CD8-positive, alpha-beta memory T cell (primary cell): ENCODE results near the gene RNASET2. TPM values are rescaled to one million over a fixed set of nuclear protein-coding genes. Genes with fewer than 3 reads are reported as not detected.

Source experiments
- CTCF ChIA-PET: fragments of 350-600 bp; sonication (Branson Sonifier 250); formaldehyde crosslinking; loops from one replicate; lab custom pipeline; 2021; ENCODE audit warnings: antibody characterized with exemption; lab: Charles Lee
- POLR2A ChIA-PET: fragments of 350-600 bp; sonication (Branson Sonifier 250); formaldehyde crosslinking; loops from one replicate; lab custom pipeline; 2021; ENCODE audit warnings: antibody characterized with exemption; lab: Charles Lee
- DNase-seq, 5 donors: peaks; one replicate each; pipeline versions ENCODE4 v3.0.0 to v3.0.0-alpha.2; 2020 to 2022; ENCODE audit warnings: mixed read lengths in 1 of 5
- H3K27ac ChIP-seq: one replicate; pipeline ENCODE4 v1.7.0; 2013; ENCODE audit warnings: low read depth, mild to moderate bottlenecking, low read length, moderate library complexity
- H3K27me3 ChIP-seq: 2 replicates; pipeline ENCODE4 v1.7.0; 2013; ENCODE audit warnings: low read length, mild to moderate bottlenecking; ENCODE audit not compliant: insufficient read depth, poor library complexity, severe bottlenecking
- H3K36me3 ChIP-seq: 2 replicates; pipeline ENCODE4 v1.7.0; 2013; ENCODE audit warnings: mild to moderate bottlenecking, low read length, moderate library complexity; ENCODE audit not compliant: insufficient read depth
- H3K4me1 ChIP-seq: 2 replicates; pipeline ENCODE4 v1.7.0; 2013; ENCODE audit warnings: mild to moderate bottlenecking, low read length, moderate library complexity; ENCODE audit not compliant: insufficient read depth
- H3K4me3 ChIP-seq: 2 replicates; pipeline ENCODE4 v1.7.0; 2013; ENCODE audit warnings: mild to moderate bottlenecking, low read length
- H3K9me3 ChIP-seq: 2 replicates; pipeline ENCODE4 v1.7.0; 2013; ENCODE audit warnings: mild to moderate bottlenecking, low read length
- H3K27ac Mint-ChIP-seq, 8 donors: one replicate each; pipeline ENCODE4 v1.8.0; 2020 to 2021; ENCODE audit warnings: mixed read lengths in 8 of 8, mild to moderate bottlenecking in 6 of 8, inconsistent platforms in 3 of 8, moderate library complexity in 3 of 8
- H3K27me3 Mint-ChIP-seq, 2 donors: one replicate each; pipeline ENCODE4 v1.8.0; 2020 to 2021; ENCODE audit warnings: mixed read lengths in 2 of 2, mild to moderate bottlenecking in 1 of 2, moderate library complexity in 1 of 2
- H3K36me3 Mint-ChIP-seq, 3 donors: one replicate each; pipeline ENCODE4 v1.8.0; 2020 to 2021; ENCODE audit warnings: mixed read lengths in 3 of 3, inconsistent platforms in 1 of 3, mild to moderate bottlenecking in 1 of 3
- H3K4me1 Mint-ChIP-seq, 3 donors: one replicate each; pipeline ENCODE4 v1.8.0; 2020 to 2021; ENCODE audit warnings: mixed read lengths in 3 of 3, inconsistent platforms in 1 of 3, mild to moderate bottlenecking in 1 of 3
- H3K4me3 Mint-ChIP-seq, 7 donors: one replicate each; pipeline ENCODE4 v1.8.0; 2020 to 2021; ENCODE audit warnings: mixed read lengths in 7 of 7, mild to moderate bottlenecking in 6 of 7, moderate library complexity in 4 of 7, inconsistent platforms in 2 of 7
- H3K9me3 Mint-ChIP-seq, 5 donors: one replicate each; pipeline ENCODE4 v1.8.0; 2020 to 2022; ENCODE audit warnings: mixed read lengths in 5 of 5, mild to moderate bottlenecking in 3 of 5, moderate library complexity in 2 of 5, inconsistent platforms in 1 of 5
- polyA plus RNA-seq: library from polyadenylated mRNA; unstranded; fragments of 300-500 nt; fragmentation: Illumina TruSeq; gene quantifications from one replicate; pipeline ENCODE4 v1.2.3, GENCODE V29; 2021
- total RNA-seq, 2 experiments: library from RNA; stranded (reverse); gene quantifications; one replicate each; pipeline ENCODE4 v1.2.3, GENCODE V29; 2021

Gene RNASET2
- total and polyA plus RNA-seq, 3 experiments from 2014 or later, result 22.3 to 232 (median 27.6) TPM

- Histone ChIP-seq H3K4me3 (no peak overlapping the region), H3K27ac (no peak overlapping the region), H3K36me3 (peaks cover 37% of the 10 kb centered on the region), H3K9me3 (no peaks in the 10 kb centered on the region), H3K27me3 (no peaks in the 10 kb centered on the region), H3K4me1 (peaks cover 18% of the 10 kb centered on the region)
- POLR2A ChIA-PET, result interaction anchor here (1.0 kb wide), 1 partner anchor 11 kb away, joined by 3 read pairs; the partner anchor contains the start of gene RNASET2
- CTCF ChIA-PET, result interaction anchor here (0.9 kb wide), 1 partner anchor 9 kb away, joined by 3 read pairs; no protein-coding TSS in a partner anchor
- H3K36me3 Mint-ChIP-seq, result peaks cover 4 to 76% (median 15%) of the 10 kb centered on the region in 3 donors
- H3K27me3 Mint-ChIP-seq, result no peaks in the 10 kb centered on the region
- DNase-seq, result no peak
- no peaks in the 10 kb centered on the region for H3K9me3 Mint-ChIP-seq
- H3K27ac Mint-ChIP-seq, result peak overlapping the region in 3 of 8 donors; percentile 59 to 80 (median 63)
- H3K4me3 Mint-ChIP-seq, result no peak overlapping the region
- peaks cover 10 to 31% (median 25%) of the 10 kb centered on the region in 3 donors for H3K4me1 Mint-ChIP-seq
These were observed 11.6 kb downstream of the RNASET2 start for GRCh38 chr6:166944666-166945256.

GRCh38 chr6:166942393-166943168, 13.8 kb downstream of the RNASET2 start:
- H3K4me1 ChIP-seq, result peaks cover 9% of the 10 kb centered on the region
- Mint-ChIP-seq H3K9me3 (no peaks in the 10 kb centered on the region), H3K36me3 (peaks cover 4 to 86% (median 17%) of the 10 kb centered on the region in 3 donors), H3K4me1 (peaks cover 10 to 26% (median 16%) of the 10 kb centered on the region in 3 donors), H3K27me3 (no peaks in the 10 kb centered on the region), H3K4me3 (peak overlapping the region in 2 of 7 donors; percentile 7 to 8), H3K27ac (peak overlapping the region in 6 of 8 donors; percentile 5 to 85 (median 50))
- peaks cover 44% of the 10 kb centered on the region for H3K36me3 ChIP-seq
- no peaks in the 10 kb centered on the region for H3K27me3 ChIP-seq
- H3K9me3 ChIP-seq, result no peaks in the 10 kb centered on the region
- no peak overlapping the region for H3K27ac ChIP-seq
- H3K4me3 ChIP-seq, result no peak overlapping the region
- ChIA-PET POLR2A (no interaction called here), CTCF (no interaction called here)
- no peak for DNase-seq

- no peaks in the 10 kb centered on the region for H3K9me3 Mint-ChIP-seq
- peak overlapping the region in 3 of 8 donors; percentile 29 to 80 (median 58) for H3K27ac Mint-ChIP-seq
- Histone ChIP-seq H3K9me3 (no peaks in the 10 kb centered on the region), H3K4me3 (no peak overlapping the region), H3K4me1 (peaks cover 21% of the 10 kb centered on the region), H3K27ac (no peak overlapping the region), H3K27me3 (no peaks in the 10 kb centered on the region), H3K36me3 (peaks cover 27% of the 10 kb centered on the region)
- CTCF ChIA-PET, result interaction anchor here (0.9 kb wide), 1 partner anchor 11 kb away, joined by 3 read pairs; no protein-coding TSS in a partner anchor
- no peaks in the 10 kb centered on the region for H3K27me3 Mint-ChIP-seq
- POLR2A ChIA-PET, result no interaction called here
- peaks cover 10 to 32% (median 16%) of the 10 kb centered on the region in 3 donors for H3K4me1 Mint-ChIP-seq
- H3K36me3 Mint-ChIP-seq, result peaks cover 4 to 83% (median 10%) of the 10 kb centered on the region in 3 donors
- no peak for DNase-seq
- no peak overlapping the region for H3K4me3 Mint-ChIP-seq
These were observed 15.7 kb downstream of the RNASET2 start for GRCh38 chr6:166940643-166941068.

GRCh38 chr6:166939894-166940293, 16.5 kb downstream of the RNASET2 start:
- ChIA-PET CTCF (no interaction called here), POLR2A (no interaction called here)
- H3K27ac ChIP-seq, result no peak overlapping the region
- DNase-seq, result no peak
- no peaks in the 10 kb centered on the region for H3K27me3 Mint-ChIP-seq
- H3K27ac Mint-ChIP-seq, result no peak overlapping the region
- H3K36me3 Mint-ChIP-seq, result peaks cover 4 to 81% (median 9%) of the 10 kb centered on the region in 3 donors
- H3K27me3 ChIP-seq, result no peaks in the 10 kb centered on the region
- H3K36me3 ChIP-seq, result peaks cover 27% of the 10 kb centered on the region
- no peak overlapping the region for H3K4me3 ChIP-seq
- H3K4me3 Mint-ChIP-seq, result no peak overlapping the region
- H3K9me3 Mint-ChIP-seq, result no peaks in the 10 kb centered on the region
- H3K9me3 ChIP-seq, result no peaks in the 10 kb centered on the region
- H3K4me1 ChIP-seq, result peaks cover 22% of the 10 kb centered on the region
- H3K4me1 Mint-ChIP-seq, result peaks cover 8 to 35% (median 12%) of the 10 kb centered on the region in 3 donors

- Histone ChIP-seq H3K36me3 (peaks cover 33% of the 10 kb centered on the region), H3K4me3 (no peak overlapping the region), H3K27ac (no peak overlapping the region), H3K27me3 (no peaks in the 10 kb centered on the region), H3K9me3 (no peaks in the 10 kb centered on the region), H3K4me1 (peaks cover 22% of the 10 kb centered on the region)
- ChIA-PET POLR2A (no interaction called here), CTCF (interaction anchor here (1.1 kb wide), 1 partner anchor 8 kb away, joined by 3 read pairs; no protein-coding TSS in a partner anchor)
- peak overlapping the region in 3 of 8 donors; percentile 27 to 61 (median 57) for H3K27ac Mint-ChIP-seq
- no peak for DNase-seq
- peaks cover 4 to 83% (median 9%) of the 10 kb centered on the region in 3 donors for H3K36me3 Mint-ChIP-seq
- peaks cover 8 to 35% (median 12%) of the 10 kb centered on the region in 3 donors for H3K4me1 Mint-ChIP-seq
- no peaks in the 10 kb centered on the region for H3K9me3 Mint-ChIP-seq
- H3K27me3 Mint-ChIP-seq, result no peaks in the 10 kb centered on the region
- H3K4me3 Mint-ChIP-seq, result no peak overlapping the region
These were observed 17.0 kb downstream of the RNASET2 start for GRCh38 chr6:166939345-166939744.

GRCh38 chr6:166938704-166939103, 17.6 kb downstream of the RNASET2 start:
- Mint-ChIP-seq H3K9me3 (no peaks in the 10 kb centered on the region), H3K27me3 (no peaks in the 10 kb centered on the region), H3K27ac (no peak overlapping the region), H3K4me3 (no peak overlapping the region), H3K4me1 (peaks cover 8 to 35% (median 12%) of the 10 kb centered on the region in 3 donors), H3K36me3 (peaks cover 4 to 86% (median 9%) of the 10 kb centered on the region in 3 donors)
- ChIA-PET CTCF (interaction anchor here (1.1 kb wide), 1 partner anchor 9 kb away, joined by 3 read pairs; no protein-coding TSS in a partner anchor), POLR2A (no interaction called here)
- H3K27me3 ChIP-seq, result no peaks in the 10 kb centered on the region
- no peaks in the 10 kb centered on the region for H3K9me3 ChIP-seq
- no peak for DNase-seq
- H3K4me3 ChIP-seq, result no peak overlapping the region
- peaks cover 39% of the 10 kb centered on the region for H3K36me3 ChIP-seq
- no peak overlapping the region for H3K27ac ChIP-seq
- H3K4me1 ChIP-seq, result peaks cover 22% of the 10 kb centered on the region

GRCh38 chr6:166938150-166938549, 18.2 kb downstream of the RNASET2 start:
- H3K4me3 Mint-ChIP-seq, result no peak overlapping the region
- peaks cover under 1 to 86% (median 9%) of the 10 kb centered on the region in 3 donors for H3K36me3 Mint-ChIP-seq
- peaks cover 6 to 29% (median 9%) of the 10 kb centered on the region in 3 donors for H3K4me1 Mint-ChIP-seq
- Histone ChIP-seq H3K27me3 (no peaks in the 10 kb centered on the region), H3K27ac (no peak overlapping the region), H3K4me1 (peaks cover 22% of the 10 kb centered on the region), H3K36me3 (peaks cover 45% of the 10 kb centered on the region), H3K9me3 (no peaks in the 10 kb centered on the region), H3K4me3 (no peak overlapping the region)
- no peaks in the 10 kb centered on the region for H3K9me3 Mint-ChIP-seq
- ChIA-PET CTCF (interaction anchor here (0.8 to 1.1 kb wide), 3 partner anchors 9 to 163 kb away, joined by 3 to 4 read pairs (median 4); no protein-coding TSS in a partner anchor), POLR2A (no interaction called here)
- no peak for DNase-seq
- no peak overlapping the region for H3K27ac Mint-ChIP-seq
- H3K27me3 Mint-ChIP-seq, result no peaks in the 10 kb centered on the region
